Right lobe of liver (tissue), 4 donors: Measurements from ENCODE around the gene FBXO10.

Source experiments
- CTCF ChIP-seq, 4 donors: fragments of 200-600 bp in 3 of 4; fragments of 450-650 bp in 1 of 4; IDR thresholded peaks; one replicate each; pipeline versions ENCODE4 v1.5.1 to v1.8.0; 2016 to 2022; ENCODE audit warnings: antibody characterized with exemption in 4 of 4, mild to moderate bottlenecking in 2 of 4
- POLR2A ChIP-seq: fragments of 450-650 bp; IDR thresholded peaks from one replicate; pipeline ENCODE4 v1.6.1; 2017; ENCODE audit warnings: antibody characterized with exemption, mild to moderate bottlenecking
- donor health status: DM: no; HTN: no; CAD: no.
- donor health status: DM: no; HTN: no; CAD: no.
- donor health status: DM: no; HTN: yes; CAD: no.

- TF ChIP-seq POLR2A, result no peak
- no peak for TF ChIP-seq CTCF (IDR thresholded peaks at IDR 0.05)
These were observed 63.7 kb downstream of the FBXO10 start for GRCh38 chr9:37512437-37512836.
